ENCODE measurements around the gene PDE2A.

GRCh38 chr11:72621008-72621610 lies 53.1 kb downstream of the PDE2A start:
- no peak for TF ChIP-seq YY1 (IDR thresholded peaks at IDR 0.05; ENCODE audit: insufficient read depth, insufficient read length)
- TF ChIP-seq ZNF274 (IDR thresholded peaks at IDR 0.05; ENCODE audit: low read depth, low read length), result no peak
- TF ChIP-seq SUZ12 (IDR thresholded peaks at IDR 0.05; ENCODE audit: extremely low read depth, insufficient read depth, insufficient read length), result no peak

All from NT2/D1 (cell line).